ENCODE measurements around the gene GMDS. TPM values are rescaled to one million over a fixed set of nuclear protein-coding genes. Genes with fewer than 3 reads are reported as not detected.

GMDS gene
- total and polyA plus RNA-seq, 2 of the 8 experiments (the other 6 are each of a cell fraction or from before 2014, with no cell fraction given): 16.8 to 50.0 TPM

GRCh38 chr6:1972962-1973361 is 272.4 kb downstream of the GMDS start:
- Histone ChIP-seq H2BK12ac (ENCODE audit: low read depth, low read length) (no peak overlapping the region), H4K8ac (ENCODE audit: extremely low read depth, insufficient read depth, low read length) (no peak overlapping the region)
- CTCF ChIA-PET (ENCODE audit: partially characterized antibody): interaction anchor here (0.6 to 1.2 kb wide), 2 partner anchors 16 to 146 kb away, joined by 3 read pairs; no protein-coding TSS in a partner anchor

More at GRCh38 chr6:1972962-1973361, 272.4 kb downstream of the GMDS start:
- Histone ChIP-seq H3K9ac (replicated peaks in 1 of 4; ENCODE audit: extremely low read depth in 1 of 4, low read depth in 3 of 4, low read length in 3 of 4) (no peak overlapping the region), H2BK120ac (replicated peaks; ENCODE audit: low read depth, low read length) (no peak overlapping the region), H3K4me2 (ENCODE audit: insufficient read depth in 1 of 2, low read depth in 2 of 2, low read length in 2 of 2) (no peak overlapping the region), H3K4ac (replicated peaks; ENCODE audit: insufficient read length, low read depth, low read length) (no peak overlapping the region), H2BK15ac (ENCODE audit: low read length) (no peak overlapping the region), H3K9me3 (ENCODE audit: insufficient read depth in 2 of 2, low read depth in 1 of 2, low read length in 1 of 2) (no peaks in the 10 kb centered on the region), H4K20me1 (replicated peaks in 1 of 2; ENCODE audit: control insufficient read depth in 1 of 2, insufficient read depth in 2 of 2, low read length in 2 of 2) (no peaks in the 10 kb centered on the region), H2BK20ac (ENCODE audit: low read length) (no peak overlapping the region), H3K4me3 (ENCODE audit: extremely low read depth in 1 of 4, insufficient read depth in 2 of 4, low read depth in 3 of 4, low read length in 4 of 4) (no peak overlapping the region), H3K14ac (ENCODE audit: insufficient read length) (no peak overlapping the region), H4K5ac (ENCODE audit: insufficient read length, low read depth, low read length) (no peak overlapping the region), H4K91ac (replicated peaks; ENCODE audit: insufficient read length, low read length) (no peak overlapping the region), H3K18ac (ENCODE audit: extremely low read depth, low read length) (no peak overlapping the region), H3K23me2 (ENCODE audit: low read depth, low read length) (no peaks in the 10 kb centered on the region), H2AK5ac (ENCODE audit: low read depth, low read length) (no peak overlapping the region), H3K36me3 (ENCODE audit: control insufficient read depth in 2 of 4, insufficient read depth in 4 of 4, low read length in 3 of 4) (no peaks in the 10 kb centered on the region), H3K4me1 (replicated peaks in 1 of 4; ENCODE audit: control insufficient read depth in 3 of 4, insufficient read depth in 4 of 4, low read length in 3 of 4) (peaks cover 0 to 4% (median 0%) of the 10 kb centered on the region in 4 experiments; a peak in 1 of 7 replicates), H3K23ac (ENCODE audit: insufficient read length) (no peak overlapping the region), H3K79me1 (ENCODE audit: low read depth, low read length) (no peaks in the 10 kb centered on the region), H2AFZ (ENCODE audit: low read length) (no peak overlapping the region), H3K27ac (ENCODE audit: low read depth, low read length) (no peak overlapping the region), H2BK5ac (ENCODE audit: low read depth, low read length) (no peak overlapping the region), H3K27me3 (replicated peaks in 1 of 4; ENCODE audit: control insufficient read depth in 3 of 4, extremely low read depth in 1 of 4, insufficient read depth in 3 of 4, low read length in 3 of 4) (no peaks in the 10 kb centered on the region), H3K79me2 (ENCODE audit: control insufficient read depth in 1 of 2, insufficient read depth in 2 of 2, low read length in 2 of 2) (no peaks in the 10 kb centered on the region), H3K56ac (replicated peaks; ENCODE audit: insufficient read length, low read depth, low read length) (no peak overlapping the region)
- no peak for FAIRE-seq
- POLR2A ChIA-PET (ENCODE audit: partially characterized antibody): no interaction called here
- WGBS, 2 experiments (ENCODE audit: extremely low coverage in 1 of 2, insufficient coverage in 1 of 2, insufficient read length in 1 of 2, insufficient replicate concordance in 2 of 2, low coverage in 1 of 2, low lambda C conversion rate in 2 of 2, missing lambda C conversion rate in 1 of 2): 83% methylated on average over 3 of the region's 3 CpGs; no CpG with 5 or more reads in 1 of the 2 experiments
- DNase-seq (ENCODE audit: low read depth in 1 of 2, low spot score in 2 of 2): no peak
- no peak for TF ChIP-seq SIRT6 (IDR thresholded peaks at IDR 0.05; ENCODE audit: low read length)
- TF ChIP-seq CHD1 (IDR thresholded peaks at IDR 0.05; ENCODE audit: low read depth, low read length): no peak
- TF ChIP-seq ATF3 (IDR thresholded peaks at IDR 0.05; ENCODE audit: insufficient read depth, low read depth, low read length): no peak
- no peak for TF ChIP-seq MAX (IDR thresholded peaks at IDR 0.05)
- no peak for TF ChIP-seq SP4 (IDR thresholded peaks at IDR 0.05; ENCODE audit: low read length)
- TF ChIP-seq JUND (IDR thresholded peaks at IDR 0.05; ENCODE audit: low read length): no peak
- no peak for TF ChIP-seq NANOG (IDR thresholded peaks at IDR 0.05; ENCODE audit: insufficient read depth, low read depth, low read length, poor library complexity, severe bottlenecking)
- no peak for TF ChIP-seq E2F6 (IDR thresholded peaks at IDR 0.05)
- TF ChIP-seq NRF1 (IDR thresholded peaks at IDR 0.05; ENCODE audit: low read depth, low read length): no peak
- TF ChIP-seq SIN3A (conservative IDR thresholded peaks at IDR 0.05 in 1 of 2, IDR thresholded peaks at IDR 0.05 in 1 of 2; ENCODE audit: low read depth in 1 of 2, low read length in 2 of 2): no peak
- TF ChIP-seq PHF8 (conservative IDR thresholded peaks at IDR 0.05; ENCODE audit: low read depth, low read length): no peak
- no peak for TF ChIP-seq TBP (IDR thresholded peaks at IDR 0.05; ENCODE audit: low read depth, low read length)
